Hematopoietic multipotent progenitor cell treated with erythropoietin and hydrocortisone succinate and interleukin-3 and kit ligand, for 15 days (in vitro differentiated cells): ENCODE measurements around the gene PLEKHA7.

Experiments
- DNase-seq: peaks from one replicate; pipeline ENCODE4 v3.0.0-alpha.2; 2015; ENCODE audit warnings: low spot score

PLEKHA7 gene

GRCh38 chr11:16770016-16770415, 244.2 kb downstream of the PLEKHA7 start:
- no peak for DNase-seq

- DNase-seq: no peak
Measured at GRCh38 chr11:16769386-16769785, 244.8 kb downstream of the PLEKHA7 start.

GRCh38 chr11:16767957-16768356, 246.3 kb downstream of the PLEKHA7 start:
- DNase-seq: no peak

GRCh38 chr11:16767137-16767536, 247.1 kb downstream of the PLEKHA7 start:
- DNase-seq: no peak

- no peak for DNase-seq
Measured at GRCh38 chr11:16764888-16765287, 249.3 kb downstream of the PLEKHA7 start.

GRCh38 chr11:16763746-16764145, 250.5 kb downstream of the PLEKHA7 start:
- no peak for DNase-seq

- no peak for DNase-seq
Measured at GRCh38 chr11:16759857-16760508, 254.2 kb downstream of the PLEKHA7 start.

GRCh38 chr11:16758382-16759024, 255.7 kb downstream of the PLEKHA7 start:
- no peak for DNase-seq

GRCh38 chr11:16750417-16750816, 263.8 kb downstream of the PLEKHA7 start:
- DNase-seq: no peak

- DNase-seq: no peak
Measured at GRCh38 chr11:16749666-16750065, 264.5 kb downstream of the PLEKHA7 start.

GRCh38 chr11:16749092-16749491, 265.1 kb downstream of the PLEKHA7 start:
- DNase-seq: no peak

- DNase-seq: no peak
Measured at GRCh38 chr11:16745950-16746605, 268.1 kb downstream of the PLEKHA7 start.

GRCh38 chr11:16744128-16744725, 270.0 kb downstream of the PLEKHA7 start:
- no peak for DNase-seq

GRCh38 chr11:16743478-16743877, 270.7 kb downstream of the PLEKHA7 start:
- no peak for DNase-seq

- no peak for DNase-seq
Measured at GRCh38 chr11:16741473-16741872, 272.7 kb downstream of the PLEKHA7 start.

- DNase-seq: peak; percentile 22
Measured at GRCh38 chr11:16738947-16739815, 275.0 kb downstream of the PLEKHA7 start.

- DNase-seq: peak; percentile 97
Measured at GRCh38 chr11:16738193-16738946, 275.8 kb downstream of the PLEKHA7 start, which contains the start of gene C11orf58. C11orf58 (plus strand) TSS chr11:16738647; CDS start chr11:16738779, 132 bp downstream.

- DNase-seq: no peak
Measured at GRCh38 chr11:16737818-16738192, 276.4 kb downstream of the PLEKHA7 start.
